ENCODE measurements around the gene DHX38. TPM values are rescaled to one million over a fixed set of nuclear protein-coding genes. Genes with fewer than 3 reads are reported as not detected.
"Not testable (repeated sequence)": the region's sequence is repeated elsewhere in the genome, so short reads cannot be mapped to it uniquely, and the experiment has no call there.

Gene DHX38
- total RNA-seq, 1 donor from 2014 or later = 118 TPM

DNA sequence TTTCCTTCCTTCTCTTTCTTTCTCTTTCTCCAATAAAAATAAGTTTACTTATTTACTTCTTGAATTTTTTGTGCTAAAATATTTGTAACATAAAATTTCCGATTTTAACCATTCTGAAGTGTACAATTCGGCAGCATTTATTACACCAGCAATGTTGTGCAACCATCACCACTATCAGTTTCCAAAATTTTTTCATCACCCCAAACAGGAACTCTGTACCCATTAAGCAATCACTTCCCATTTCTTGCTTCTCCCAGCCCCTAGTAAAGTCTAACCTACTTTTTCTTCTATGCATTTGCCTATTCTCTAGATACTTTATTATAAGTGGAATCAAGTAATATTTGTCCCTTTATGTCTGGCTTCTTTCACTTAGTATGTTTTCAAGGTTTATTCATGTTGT, 41.8 kb upstream of the DHX38 start:
- no peaks in the 10 kb centered on the region for H3K4me1 Mint-ChIP-seq
- TF ChIP-seq, protein P1, sequence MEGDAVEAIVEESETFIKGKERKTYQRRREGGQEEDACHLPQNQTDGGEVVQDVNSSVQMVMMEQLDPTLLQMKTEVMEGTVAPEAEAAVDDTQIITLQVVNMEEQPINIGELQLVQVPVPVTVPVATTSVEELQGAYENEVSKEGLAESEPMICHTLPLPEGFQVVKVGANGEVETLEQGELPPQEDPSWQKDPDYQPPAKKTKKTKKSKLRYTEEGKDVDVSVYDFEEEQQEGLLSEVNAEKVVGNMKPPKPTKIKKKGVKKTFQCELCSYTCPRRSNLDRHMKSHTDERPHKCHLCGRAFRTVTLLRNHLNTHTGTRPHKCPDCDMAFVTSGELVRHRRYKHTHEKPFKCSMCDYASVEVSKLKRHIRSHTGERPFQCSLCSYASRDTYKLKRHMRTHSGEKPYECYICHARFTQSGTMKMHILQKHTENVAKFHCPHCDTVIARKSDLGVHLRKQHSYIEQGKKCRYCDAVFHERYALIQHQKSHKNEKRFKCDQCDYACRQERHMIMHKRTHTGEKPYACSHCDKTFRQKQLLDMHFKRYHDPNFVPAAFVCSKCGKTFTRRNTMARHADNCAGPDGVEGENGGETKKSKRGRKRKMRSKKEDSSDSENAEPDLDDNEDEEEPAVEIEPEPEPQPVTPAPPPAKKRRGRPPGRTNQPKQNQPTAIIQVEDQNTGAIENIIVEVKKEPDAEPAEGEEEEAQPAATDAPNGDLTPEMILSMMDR (IDR thresholded peaks at IDR 0.05) = no peak
- H3K36me3 Mint-ChIP-seq (ENCODE audit: low read depth) = peaks cover 6% of the 10 kb centered on the region

DNA sequence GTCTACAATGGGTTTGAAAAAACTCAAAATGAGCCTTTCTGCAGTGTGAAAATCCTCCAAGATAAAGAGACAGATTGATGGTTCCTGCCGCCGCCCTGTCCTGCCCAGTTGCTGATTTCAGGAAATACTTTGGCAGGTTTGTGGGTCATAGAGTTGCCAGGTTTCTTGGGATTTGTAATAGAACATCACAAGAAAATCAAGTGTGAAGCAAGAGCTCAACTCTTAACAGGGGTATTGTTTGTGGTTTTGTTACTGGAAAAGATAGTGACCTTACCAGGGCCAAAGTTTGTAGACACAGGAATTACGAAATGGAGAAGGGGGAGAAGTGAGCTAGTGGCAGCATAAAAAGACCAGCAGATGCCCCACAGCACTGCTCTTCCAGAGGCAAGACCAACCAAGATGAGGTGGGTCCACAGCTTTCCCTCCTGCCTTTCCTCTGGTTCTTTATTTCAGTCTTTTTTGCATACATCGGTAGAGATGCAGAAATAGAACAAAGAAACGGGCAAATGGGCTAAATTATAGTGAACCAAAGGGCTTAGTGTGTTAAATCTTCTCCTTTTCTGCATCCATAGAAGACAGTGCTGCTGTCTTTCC, 39.3 kb upstream of the DHX38 start, which contains the start of gene HP:
Gene HP (plus strand): TSS at position 252 of the 594 bp plus-strand sequence. CDS start 148 bp downstream, at position 400.
- H3K4me1 Mint-ChIP-seq; intact Hi-C loops (cut with micrococcal nuclease); CTCF ChIA-PET: not testable (repeated sequence)

More for the DNA sequence above, 41.8 kb upstream of the DHX38 start:
- intact Hi-C loops (cut with micrococcal nuclease) = no loop called here
- no peak for ATAC-seq (ENCODE audit: low read depth)
- Mint-ChIP-seq H3K27ac (no peak overlapping the region), H3K9me3 (peaks cover 10% of the 10 kb centered on the region), H3K27me3 (no peaks in the 10 kb centered on the region), H3K4me3 (no peak overlapping the region)
- no peak for DNase-seq
- CTCF ChIA-PET = interaction anchor here (0.6 kb wide), 1 partner anchor 59 kb away, joined by 3 read pairs; no protein-coding TSS in a partner anchor
- POLR2A ChIA-PET = no interaction called here

DNA sequence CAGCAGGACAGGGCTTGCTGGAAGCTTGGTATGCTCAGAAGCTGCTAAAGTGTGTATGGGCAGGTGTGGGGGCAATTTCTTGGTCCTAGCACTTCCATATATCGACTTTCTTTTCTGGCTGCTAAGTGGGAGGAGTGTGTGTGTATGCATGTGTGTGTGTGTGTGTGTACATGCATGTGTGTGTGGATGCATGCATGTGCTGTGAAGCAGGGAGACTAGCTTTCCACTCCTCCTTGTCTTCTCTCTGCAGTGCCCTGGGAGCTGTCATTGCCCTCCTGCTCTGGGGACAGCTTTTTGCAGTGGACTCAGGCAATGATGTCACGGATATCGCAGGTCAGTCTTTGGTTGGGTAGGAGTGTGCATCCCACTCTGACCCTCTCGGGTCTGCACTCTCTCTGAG, 37.7 kb upstream of the DHX38 start:
- POLR2A ChIA-PET = no interaction called here
- DNase-seq (no peak), ATAC-seq (ENCODE audit: low read depth) (no peak)
- no peaks in the 10 kb centered on the region for H3K27me3 Mint-ChIP-seq
- CTCF ChIA-PET = no interaction called here
- H3K4me3 Mint-ChIP-seq = no peak overlapping the region
- intact Hi-C loops (cut with micrococcal nuclease) = no loop called here
- no peaks in the 10 kb centered on the region for H3K9me3 Mint-ChIP-seq
- no peaks in the 10 kb centered on the region for H3K36me3 Mint-ChIP-seq (ENCODE audit: low read depth)
- H3K27ac Mint-ChIP-seq = no peak overlapping the region
- no peaks in the 10 kb centered on the region for H3K4me1 Mint-ChIP-seq
- TF ChIP-seq, protein P1 (IDR thresholded peaks at IDR 0.05) = no peak

More for the DNA sequence above, 39.3 kb upstream of the DHX38 start, which contains the start of gene HP:
- H3K36me3 Mint-ChIP-seq (ENCODE audit: low read depth); POLR2A ChIA-PET; H3K4me3 Mint-ChIP-seq; ATAC-seq (ENCODE audit: low read depth); DNase-seq; H3K27me3 Mint-ChIP-seq; H3K27ac Mint-ChIP-seq; H3K9me3 Mint-ChIP-seq: not testable (repeated sequence)

DNA sequence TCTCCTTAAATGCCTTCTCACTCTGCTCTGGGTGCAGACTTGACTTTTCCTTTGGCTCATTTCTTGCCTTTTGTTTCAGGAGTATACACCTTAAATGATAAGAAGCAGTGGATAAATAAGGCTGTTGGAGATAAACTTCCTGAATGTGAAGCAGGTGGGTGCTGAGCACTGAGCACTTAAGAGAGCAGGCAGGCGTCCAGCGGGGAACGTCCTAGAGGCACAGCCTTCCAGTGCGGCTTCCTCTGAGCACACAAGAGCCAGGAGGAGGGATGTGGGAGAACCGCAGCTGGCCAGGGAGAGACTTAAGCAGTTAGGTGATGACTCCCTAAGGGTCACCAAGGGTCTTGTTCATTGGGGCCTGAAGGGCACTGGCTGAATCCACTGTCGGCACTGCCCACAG, 36.3 kb upstream of the DHX38 start:
- DNase-seq; H3K27me3 Mint-ChIP-seq; POLR2A ChIA-PET; intact Hi-C loops (cut with micrococcal nuclease); H3K27ac Mint-ChIP-seq; H3K4me1 Mint-ChIP-seq; H3K4me3 Mint-ChIP-seq; H3K9me3 Mint-ChIP-seq; H3K36me3 Mint-ChIP-seq (ENCODE audit: low read depth); ATAC-seq (ENCODE audit: low read depth); CTCF ChIA-PET: not testable (repeated sequence)

DNA sequence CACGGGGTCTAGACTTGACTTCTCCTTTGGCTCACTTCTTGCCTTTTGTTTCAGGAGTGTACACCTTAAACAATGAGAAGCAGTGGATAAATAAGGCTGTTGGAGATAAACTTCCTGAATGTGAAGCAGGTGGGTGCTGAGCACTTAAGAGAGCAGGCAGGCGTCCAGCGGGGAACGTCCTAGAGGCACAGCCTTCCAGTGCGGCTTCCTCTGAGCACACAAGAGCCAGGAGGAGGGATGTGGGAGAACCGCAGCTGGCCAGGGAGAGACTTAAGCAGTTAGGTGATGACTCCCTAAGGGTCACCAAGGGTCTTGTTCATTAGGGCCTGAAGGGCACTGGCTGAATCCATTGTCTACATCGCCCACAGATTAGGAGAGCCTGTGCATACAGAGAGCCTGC, 34.6 kb upstream of the DHX38 start:
- H3K9me3 Mint-ChIP-seq; H3K4me1 Mint-ChIP-seq; ATAC-seq (ENCODE audit: low read depth); H3K27me3 Mint-ChIP-seq; H3K4me3 Mint-ChIP-seq; H3K36me3 Mint-ChIP-seq (ENCODE audit: low read depth); DNase-seq; intact Hi-C loops (cut with micrococcal nuclease); H3K27ac Mint-ChIP-seq; POLR2A ChIA-PET; CTCF ChIA-PET: not testable (repeated sequence)

DNA sequence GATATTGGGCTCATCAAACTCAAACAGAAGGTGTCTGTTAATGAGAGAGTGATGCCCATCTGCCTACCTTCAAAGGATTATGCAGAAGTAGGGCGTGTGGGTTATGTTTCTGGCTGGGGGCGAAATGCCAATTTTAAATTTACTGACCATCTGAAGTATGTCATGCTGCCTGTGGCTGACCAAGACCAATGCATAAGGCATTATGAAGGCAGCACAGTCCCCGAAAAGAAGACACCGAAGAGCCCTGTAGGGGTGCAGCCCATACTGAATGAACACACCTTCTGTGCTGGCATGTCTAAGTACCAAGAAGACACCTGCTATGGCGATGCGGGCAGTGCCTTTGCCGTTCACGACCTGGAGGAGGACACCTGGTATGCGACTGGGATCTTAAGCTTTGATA, 33.2 kb upstream of the DHX38 start:
- CTCF ChIA-PET = no interaction called here
- Mint-ChIP-seq H3K36me3 (ENCODE audit: low read depth) (peaks cover 2% of the 10 kb centered on the region), H3K9me3 (no peaks in the 10 kb centered on the region), H3K4me1 (no peaks in the 10 kb centered on the region), H3K4me3 (no peak overlapping the region), H3K27ac (no peak overlapping the region), H3K27me3 (no peaks in the 10 kb centered on the region)
- POLR2A ChIA-PET = no interaction called here
- TF ChIP-seq, protein P1 (IDR thresholded peaks at IDR 0.05) = no peak
- no peak for ATAC-seq (ENCODE audit: low read depth)
- DNase-seq = no peak
- intact Hi-C loops (cut with micrococcal nuclease) = no loop called here

DNA sequence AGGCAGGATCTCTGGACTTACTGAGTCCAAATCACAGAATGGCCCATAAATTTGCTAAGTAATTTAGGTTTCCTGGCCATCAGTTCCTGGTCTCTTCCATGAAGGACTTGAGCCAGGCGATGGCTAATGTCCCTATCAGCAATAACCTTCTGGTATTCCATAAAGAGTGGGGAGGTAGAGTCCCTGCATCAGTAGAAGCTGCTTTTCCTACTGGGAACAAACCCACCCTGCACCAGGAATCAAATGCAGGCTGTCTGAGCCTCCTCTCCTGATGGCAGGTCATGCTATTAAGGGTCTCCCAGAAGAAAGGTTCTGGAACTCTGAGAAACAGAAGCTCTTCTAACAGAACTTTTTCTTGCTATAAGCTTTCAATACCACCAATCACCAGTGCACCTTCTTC, 32.1 kb upstream of the DHX38 start:
- POLR2A ChIA-PET = no interaction called here
- ATAC-seq (ENCODE audit: low read depth) = no peak
- TF ChIP-seq, protein P1 (IDR thresholded peaks at IDR 0.05) = no peak

More for the DNA sequence above, 32.1 kb upstream of the DHX38 start:
- no peak overlapping the region for H3K27ac Mint-ChIP-seq
- no peaks in the 10 kb centered on the region for H3K4me1 Mint-ChIP-seq
- no peaks in the 10 kb centered on the region for H3K9me3 Mint-ChIP-seq
- H3K36me3 Mint-ChIP-seq (ENCODE audit: low read depth) = peaks cover 2% of the 10 kb centered on the region
- DNase-seq = no peak
- H3K4me3 Mint-ChIP-seq = no peak overlapping the region
- H3K27me3 Mint-ChIP-seq = no peaks in the 10 kb centered on the region
- intact Hi-C loops (cut with micrococcal nuclease) = no loop called here
- CTCF ChIA-PET = no interaction called here
